ENCODE measurements around the gene EXD3.
"Not testable (repeated sequence)": the region's sequence is repeated elsewhere in the genome, so short reads cannot be mapped to it uniquely, and the experiment has no call there.

EXD3 gene

DNA sequence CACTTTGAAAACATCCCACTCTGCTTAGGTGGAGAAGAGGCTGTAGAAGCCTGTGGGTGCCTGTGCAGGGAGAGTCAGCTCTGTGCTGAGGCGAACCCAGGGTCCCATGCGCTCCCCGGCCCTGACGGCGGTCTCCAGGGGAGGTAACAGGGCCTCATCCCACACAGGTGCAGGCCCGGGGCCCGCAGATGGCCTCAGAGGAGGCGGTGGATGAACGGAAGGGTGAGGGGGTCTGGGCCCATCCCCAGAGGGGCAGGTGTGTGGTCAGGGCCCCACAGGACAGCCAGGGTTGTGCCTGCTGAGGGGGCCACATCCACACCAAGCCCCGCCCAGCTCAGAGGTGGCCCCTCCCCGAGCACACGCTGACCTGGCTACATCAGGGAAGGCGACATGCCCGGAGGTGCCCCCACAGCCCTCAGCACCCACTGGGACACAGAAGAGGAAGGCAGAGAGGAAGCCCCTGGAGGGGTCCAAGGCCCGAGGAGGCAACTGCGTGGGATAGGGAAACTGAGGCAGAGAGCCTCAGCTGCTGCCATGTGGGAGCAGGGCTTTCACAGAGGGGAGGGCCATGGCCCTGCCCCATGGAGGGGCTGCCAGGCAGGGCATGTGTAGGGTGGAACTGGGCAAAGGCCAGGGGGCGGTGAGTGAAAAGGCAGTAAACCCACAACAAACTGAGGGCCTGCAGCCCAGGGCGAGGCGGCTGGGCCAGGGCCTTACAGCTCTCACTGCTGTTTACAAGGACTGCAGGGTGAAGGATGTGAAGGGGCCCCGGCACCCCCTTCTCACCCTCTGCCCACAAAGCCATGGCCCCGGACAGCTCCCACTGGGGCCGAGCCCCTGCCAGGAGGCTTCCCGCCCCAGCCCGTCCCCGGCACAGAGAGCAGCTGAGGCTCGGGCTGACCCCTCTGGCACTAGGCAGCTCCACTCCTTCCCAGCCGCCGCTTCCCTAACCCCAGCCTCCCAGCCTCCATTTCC lies 29.5 kb downstream of the EXD3 start:
- no peak for DNase-seq (ENCODE audit: low read depth in 3 of 3)

DNA sequence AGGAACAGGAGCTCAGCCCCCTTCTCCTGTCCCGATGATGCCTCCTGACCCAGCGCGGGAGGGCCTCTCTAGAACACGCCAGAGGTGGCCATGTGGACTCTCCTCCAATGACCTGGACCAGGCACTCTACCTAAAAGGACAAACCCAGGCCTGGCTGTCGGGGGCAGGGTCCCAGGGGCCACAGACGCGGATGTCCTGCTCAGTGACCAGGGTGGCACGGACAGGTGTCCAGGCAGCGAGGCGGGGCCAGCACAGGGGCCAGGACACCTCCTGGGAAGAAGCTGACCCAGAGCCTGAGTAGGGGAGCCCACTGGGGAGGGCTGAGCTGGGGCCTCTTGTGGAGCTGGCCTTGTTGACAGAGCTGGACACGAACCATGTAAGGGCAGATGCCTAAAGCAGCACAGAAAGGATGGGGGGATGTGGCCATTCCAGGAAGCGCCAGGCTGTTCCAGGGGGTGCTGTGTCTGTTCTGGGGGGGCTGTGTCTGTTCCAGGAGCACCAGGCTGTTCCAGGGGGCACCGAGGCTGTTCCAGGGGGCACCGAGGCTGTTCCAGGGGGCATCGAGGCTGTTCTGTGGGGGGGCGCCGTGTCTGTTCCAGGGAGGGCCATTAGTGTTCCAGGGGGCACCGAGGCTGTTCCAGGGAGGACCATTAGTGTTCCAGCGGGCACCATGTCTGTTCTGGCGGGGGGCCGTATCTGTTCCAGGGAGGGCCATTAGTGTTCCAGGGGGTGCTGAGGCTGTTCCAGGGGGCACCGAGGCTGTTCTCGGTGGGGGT lies 30.5 kb downstream of the EXD3 start:
- DNase-seq (ENCODE audit: low read depth in 3 of 3): no peak

DNA sequence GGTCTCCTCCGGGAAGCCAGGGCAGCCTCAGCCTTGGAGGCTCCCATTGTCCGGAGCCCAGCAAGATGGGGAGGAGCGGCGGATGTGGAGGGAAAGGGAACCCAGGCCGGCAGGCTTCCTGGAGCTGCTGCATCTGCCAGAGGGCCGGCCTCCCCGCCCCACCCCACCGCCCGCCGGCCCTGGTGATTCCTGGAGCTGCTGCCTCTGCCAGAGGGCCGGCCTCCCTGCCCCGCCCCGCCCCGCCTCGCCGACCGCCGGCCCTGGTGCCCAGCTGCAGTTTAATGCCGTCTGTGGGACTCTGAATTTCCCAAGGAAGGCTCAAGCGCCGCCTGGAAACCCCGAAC lies 31.6 kb downstream of the EXD3 start:
- no peak for DNase-seq (ENCODE audit: low read depth in 3 of 3)

DNA sequence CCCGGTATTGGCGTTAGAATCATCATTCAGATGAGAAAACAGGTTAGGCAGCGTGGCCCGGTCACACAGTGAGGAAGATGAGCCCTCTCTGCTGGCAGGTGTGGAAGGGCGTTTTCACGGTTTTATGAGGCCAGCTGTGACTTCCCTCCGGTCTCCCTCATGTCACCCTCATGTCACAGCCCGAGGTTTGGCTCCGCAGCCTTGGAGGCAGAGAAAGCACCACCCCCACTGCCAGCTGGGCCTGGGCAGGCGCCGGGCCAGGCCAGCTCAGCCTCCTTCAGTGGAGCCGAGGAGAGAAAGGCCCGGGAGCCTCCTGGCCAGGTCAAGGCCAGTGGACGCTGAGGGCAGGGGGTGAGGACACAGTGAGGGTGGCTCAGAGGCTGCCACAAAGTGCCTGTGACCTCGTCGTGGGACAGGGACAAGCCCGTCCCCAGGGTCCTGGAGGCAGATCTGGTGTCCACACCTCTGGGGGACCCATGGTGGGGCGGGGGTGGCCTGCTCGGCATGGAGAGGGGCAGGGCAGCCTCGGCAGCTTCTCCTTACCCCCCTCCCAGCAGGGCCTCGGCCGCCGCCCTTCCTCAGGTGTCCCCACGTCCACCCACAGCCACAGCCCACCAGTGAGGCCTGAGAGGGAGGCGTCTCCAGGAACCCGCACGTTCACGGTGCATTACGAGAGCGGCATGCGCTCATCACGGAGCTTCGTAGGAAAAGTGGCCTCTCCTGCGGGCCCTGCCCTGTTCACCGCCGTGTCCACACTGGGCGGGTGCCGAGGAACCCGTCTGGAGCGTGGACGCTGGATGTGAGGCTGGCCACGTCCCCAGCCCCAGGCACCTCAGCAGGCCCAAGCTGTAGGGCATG lies 32.2 kb downstream of the EXD3 start:
- DNase-seq (ENCODE audit: low read depth in 3 of 3): no peak

DNA sequence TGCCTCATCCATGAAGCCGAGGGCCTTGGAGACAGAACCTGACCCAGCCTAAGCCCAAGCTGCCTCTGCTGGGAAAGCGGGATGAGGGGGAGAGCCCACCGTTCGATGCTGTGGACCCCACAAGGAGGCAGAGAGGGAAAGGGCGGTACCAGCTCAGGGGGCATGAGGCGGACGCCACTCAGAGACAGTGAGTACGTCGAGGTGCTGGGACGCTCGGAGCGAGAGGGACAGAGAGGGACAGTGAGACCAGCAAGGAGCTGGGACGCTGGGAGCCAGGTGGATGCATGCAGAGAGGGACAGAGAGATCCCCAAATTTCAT lies 33.6 kb downstream of the EXD3 start:
- DNase-seq (ENCODE audit: low read depth in 3 of 3): no peak

DNA sequence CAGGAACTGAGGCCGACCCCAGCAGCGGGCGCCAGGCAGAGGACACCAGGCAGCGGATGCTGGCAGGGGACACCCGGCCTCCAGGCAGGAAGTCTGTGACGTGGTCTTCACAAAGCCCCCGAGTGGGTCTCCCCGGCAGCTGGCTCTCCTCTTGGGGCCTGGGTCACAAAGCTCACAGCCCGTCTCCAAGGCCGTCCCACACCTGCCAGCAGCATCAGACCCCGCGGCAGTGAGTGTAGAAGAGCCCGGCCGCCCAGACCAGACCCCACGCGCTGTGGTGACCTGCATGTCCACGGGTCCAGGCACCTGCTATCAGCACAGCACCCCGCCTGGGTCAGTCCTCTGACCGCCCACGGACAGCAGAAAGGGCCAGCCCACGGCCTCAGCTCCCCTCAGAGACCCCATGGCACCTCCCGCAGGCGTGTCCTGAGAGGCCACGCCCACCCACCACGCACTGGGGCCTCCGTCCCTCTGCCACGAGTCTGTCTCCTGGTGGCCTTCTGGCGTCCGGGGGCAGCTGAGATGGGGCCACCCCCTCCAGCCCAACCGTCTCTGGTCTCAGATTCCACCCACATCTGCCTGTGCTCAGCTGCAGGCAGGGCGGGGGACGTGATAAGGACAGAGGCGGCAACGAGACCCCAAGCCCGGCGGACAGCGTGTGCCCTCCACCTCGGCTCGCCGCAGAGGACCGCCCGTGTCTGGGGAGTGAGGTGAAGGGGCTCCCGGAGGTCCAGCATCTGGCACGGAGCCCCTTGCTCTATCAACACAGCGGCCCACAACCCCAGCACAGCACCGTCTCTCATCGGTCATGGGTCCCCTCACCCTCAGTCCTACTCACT lies 34.2 kb downstream of the EXD3 start:
- DNase-seq (ENCODE audit: low read depth in 3 of 3): no peak

DNA sequence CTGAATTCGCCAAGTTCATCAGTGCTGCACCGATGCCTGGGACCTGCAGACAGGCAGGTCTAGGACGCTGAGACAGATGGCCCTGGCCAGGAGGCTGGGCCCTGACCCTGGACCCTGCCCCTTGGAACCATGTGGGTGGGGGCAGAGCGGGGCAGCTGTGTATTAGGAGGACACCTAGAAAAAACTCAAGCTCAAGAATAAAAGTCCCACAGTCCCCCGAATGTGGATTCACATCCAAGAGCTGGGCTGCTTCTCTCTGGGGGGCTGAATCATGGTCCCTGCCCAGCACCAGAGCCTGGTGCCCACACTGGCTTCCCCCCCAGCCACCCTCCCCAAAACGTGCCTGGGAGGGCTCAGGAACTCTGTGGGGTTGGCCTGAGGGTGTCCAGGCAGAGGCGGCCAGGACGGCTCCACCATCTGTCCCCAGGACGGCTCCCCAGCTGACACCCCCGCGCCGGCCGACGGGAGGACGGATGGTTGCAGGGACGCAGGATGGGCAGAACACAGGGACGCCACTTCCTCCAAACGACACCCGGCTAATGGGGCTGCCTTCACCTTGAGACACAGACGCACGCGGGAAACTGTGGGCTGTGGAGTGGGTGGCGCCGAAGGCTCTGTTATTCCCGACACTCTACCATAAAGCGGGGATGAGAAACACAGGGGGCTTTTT lies 34.9 kb downstream of the EXD3 start:
- DNase-seq (ENCODE audit: low read depth in 3 of 3): no peak

DNA sequence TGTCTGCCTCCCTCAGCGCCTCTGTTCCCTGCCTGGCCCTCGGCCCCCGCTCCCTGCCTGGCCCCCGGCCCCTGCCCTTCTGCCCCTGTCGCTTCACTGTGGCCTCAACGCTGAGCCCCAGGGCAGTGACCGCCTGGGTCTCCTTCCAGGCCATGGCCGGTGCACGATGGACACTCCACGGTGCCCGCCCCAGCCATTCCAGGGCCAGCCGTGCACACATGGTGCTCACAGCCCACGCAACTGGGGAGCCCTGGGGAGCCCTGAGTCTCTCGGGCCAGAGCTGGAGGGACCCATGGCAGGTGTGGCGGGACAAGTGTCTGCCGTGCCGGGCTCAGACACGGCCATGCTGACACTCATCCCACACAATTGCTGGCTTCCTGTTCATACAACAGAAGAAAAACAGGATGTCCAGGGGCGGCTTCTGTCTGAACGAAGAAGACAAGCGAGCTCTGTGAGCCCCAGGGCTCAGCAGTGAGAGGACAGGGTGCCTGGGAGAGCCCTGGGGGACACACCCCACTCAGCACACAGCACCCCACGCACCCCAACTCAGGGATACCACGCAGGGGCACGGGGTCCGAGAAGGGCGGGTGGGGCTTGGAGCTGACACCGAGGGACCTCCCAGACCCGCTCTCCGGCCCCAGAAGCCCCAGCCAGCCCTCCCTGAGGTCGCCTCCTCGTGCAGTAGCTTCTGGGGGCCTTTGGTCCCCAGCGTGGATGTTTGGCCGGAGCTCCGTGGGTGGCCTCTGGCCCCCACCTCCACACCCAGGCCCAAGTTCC lies 35.7 kb downstream of the EXD3 start:
- DNase-seq (ENCODE audit: low read depth in 3 of 3): peak in 2 of 3 donors; percentile 8 to 39

DNA sequence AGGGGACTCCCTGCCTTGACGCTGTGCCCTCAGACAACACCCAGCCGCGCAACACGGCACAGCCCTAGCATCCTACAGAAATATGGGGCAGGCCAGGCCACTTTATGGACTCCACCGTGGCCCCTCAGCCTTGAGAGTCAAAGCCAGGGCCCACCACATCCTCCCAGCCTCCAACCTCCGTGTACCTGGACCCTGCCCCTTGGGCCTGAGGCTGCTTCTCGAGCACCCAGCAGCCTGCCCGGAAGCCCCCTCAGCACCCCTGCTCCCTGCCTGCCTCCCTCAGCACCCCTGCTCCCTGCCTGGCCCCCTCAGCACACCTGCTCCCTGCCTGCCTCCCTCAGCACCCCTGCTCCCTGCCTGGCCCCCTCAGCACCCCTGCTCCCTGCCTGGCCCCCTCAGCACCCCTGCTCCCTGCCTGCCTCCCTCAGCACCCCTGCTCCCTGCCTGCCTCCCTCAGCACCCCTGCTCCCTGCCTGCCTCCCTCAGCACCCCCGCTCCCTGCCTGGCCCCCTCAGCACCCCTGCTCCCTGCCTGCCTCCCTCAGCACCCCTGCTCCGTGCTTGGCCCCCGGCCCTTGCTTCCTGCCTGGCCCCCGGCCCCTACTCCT lies 36.4 kb downstream of the EXD3 start:
- DNase-seq (ENCODE audit: low read depth in 3 of 3): not testable (repeated sequence)

DNA sequence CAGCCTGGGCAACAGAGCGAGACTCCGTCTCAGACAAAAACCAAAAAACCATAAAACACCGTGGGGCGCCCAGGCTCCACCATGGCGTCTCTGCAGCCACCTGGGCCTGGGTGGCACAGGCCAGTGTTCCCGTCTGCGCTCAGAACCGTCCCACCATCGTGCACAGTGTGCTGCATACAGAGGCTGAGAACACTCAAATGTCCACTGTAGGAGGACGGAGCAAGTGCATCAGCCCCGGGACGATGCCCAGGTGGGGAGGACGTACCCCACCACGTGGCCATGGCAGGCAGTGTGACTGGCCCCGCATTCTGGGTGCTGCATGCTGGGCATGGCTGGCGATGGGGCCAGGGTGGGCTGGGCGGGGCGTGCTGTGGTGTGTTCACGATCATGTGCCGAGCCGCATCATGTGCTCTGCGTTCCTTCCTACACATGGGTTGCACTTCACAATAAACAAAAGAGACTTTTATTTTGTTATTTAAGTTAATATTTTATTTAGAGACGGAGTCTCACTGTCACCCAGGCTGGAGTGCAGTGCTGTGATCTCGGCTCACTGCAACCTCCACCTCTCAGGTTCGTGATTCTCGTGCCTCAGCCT lies 37.8 kb downstream of the EXD3 start:
- no peak for DNase-seq (ENCODE audit: low read depth in 3 of 3)

DNA sequence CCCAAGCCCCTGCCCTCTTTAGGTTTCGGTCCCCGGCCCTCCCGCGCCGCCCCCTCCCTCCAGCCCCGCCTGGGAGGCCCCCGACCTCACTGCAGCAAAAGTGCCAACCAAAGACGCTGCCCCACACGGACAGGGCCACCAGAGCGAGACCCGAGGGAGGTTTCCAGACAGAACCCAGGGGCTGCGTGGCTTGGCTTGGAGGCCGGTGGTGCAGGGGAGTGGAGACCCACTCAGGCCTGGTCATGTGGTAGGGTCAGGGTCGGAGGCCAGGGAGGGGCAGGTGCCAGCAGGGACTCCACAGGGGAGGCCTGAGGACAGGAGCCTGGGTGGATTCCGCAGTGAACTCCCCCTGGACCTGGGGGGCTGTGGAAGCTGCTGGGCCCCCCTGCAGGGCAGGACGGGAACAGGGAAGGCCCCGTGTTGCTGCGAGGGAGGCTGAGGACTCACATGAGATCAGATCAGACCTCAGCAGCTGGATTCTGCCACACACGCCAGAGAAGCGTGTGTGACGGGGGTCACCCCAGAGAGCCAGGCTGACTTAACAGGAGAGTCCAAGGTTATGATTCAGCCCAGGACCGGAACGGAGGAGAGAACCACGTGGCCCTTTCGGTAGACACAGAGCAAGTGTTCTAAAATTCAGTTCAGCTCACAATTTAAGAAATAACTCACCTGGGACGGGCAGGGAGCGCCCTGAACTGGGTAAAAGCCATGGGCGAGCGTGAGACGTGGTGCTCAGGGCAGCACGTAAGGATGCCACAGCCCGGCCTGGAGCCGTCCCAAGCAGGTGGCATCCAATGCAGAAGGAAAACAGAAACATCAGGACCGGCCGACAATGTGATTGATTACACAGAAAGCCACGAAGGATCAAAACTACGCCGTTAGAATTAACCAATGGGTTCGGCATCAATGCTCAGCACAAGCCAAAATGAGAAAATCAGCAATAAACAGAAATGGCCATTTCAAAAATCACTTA lies 38.9 kb downstream of the EXD3 start:
- no peak for DNase-seq (ENCODE audit: low read depth in 3 of 3)

DNA sequence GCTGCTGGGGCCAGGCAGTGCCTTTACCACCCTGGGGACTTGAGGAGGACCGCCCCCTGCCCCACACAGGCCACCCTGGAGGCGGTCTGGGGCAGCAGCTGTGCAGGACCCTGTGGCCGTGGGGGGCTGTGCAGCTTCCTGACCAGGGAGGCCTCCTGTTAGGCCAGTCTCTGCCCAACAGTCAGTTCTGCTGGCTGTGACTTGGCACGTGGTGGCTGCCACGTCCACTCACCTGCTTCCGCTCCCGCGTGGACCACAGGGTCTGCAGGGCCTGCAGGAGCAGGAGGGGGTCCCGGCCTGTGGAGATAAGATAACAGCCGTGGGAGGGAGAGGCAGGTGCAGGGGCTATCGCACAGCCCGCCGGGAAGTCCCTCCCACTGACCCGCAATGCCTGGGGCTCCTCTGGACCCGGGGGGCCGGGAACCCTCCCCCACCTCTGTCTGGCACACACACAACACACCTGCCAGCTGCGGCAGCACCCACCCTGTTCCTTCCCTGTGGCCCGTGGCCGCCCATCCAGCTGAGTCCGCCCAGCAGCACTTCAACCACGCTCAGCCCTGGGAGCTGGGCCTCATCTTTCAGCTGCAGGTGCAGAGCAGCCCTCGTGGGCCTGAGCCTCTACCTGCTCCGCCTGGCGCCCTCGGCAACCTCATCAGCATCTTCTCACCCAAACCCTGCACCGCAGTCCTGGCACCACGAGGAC lies 39.7 kb downstream of the EXD3 start:
- no peak for DNase-seq (ENCODE audit: low read depth in 3 of 3)

DNA sequence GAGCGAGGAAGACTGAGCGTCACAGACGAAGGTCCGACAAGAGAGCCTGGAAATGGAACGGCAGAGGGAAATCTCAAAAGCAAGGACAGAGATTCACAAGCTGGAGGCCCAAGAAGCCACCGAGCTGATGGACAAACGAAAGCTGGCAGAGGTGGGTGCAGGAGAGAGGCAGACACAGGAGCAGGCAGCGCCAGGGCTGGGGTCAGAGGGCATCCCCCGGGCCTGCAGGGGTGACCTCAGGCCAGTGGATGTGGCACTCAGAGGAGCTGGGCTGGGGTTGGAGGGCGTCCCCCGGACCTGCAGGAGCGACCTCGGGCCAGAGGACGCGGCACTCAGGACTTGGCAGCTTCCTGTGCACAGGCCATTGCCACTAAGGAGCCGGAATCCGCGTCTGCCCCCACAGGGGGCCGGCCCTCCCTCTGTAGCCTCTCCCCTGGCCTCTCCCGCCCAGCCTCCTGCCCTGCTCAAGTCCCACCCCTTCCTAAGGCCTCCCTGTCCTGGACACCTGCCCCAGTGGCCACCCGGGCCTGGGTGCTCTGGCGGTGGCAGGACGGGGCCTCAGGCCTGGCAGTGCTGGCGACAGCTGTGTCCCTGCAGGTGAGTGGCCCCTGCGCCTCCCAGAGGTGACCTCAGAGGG lies 40.4 kb downstream of the EXD3 start:
- DNase-seq (ENCODE audit: low read depth in 3 of 3): no peak

DNA sequence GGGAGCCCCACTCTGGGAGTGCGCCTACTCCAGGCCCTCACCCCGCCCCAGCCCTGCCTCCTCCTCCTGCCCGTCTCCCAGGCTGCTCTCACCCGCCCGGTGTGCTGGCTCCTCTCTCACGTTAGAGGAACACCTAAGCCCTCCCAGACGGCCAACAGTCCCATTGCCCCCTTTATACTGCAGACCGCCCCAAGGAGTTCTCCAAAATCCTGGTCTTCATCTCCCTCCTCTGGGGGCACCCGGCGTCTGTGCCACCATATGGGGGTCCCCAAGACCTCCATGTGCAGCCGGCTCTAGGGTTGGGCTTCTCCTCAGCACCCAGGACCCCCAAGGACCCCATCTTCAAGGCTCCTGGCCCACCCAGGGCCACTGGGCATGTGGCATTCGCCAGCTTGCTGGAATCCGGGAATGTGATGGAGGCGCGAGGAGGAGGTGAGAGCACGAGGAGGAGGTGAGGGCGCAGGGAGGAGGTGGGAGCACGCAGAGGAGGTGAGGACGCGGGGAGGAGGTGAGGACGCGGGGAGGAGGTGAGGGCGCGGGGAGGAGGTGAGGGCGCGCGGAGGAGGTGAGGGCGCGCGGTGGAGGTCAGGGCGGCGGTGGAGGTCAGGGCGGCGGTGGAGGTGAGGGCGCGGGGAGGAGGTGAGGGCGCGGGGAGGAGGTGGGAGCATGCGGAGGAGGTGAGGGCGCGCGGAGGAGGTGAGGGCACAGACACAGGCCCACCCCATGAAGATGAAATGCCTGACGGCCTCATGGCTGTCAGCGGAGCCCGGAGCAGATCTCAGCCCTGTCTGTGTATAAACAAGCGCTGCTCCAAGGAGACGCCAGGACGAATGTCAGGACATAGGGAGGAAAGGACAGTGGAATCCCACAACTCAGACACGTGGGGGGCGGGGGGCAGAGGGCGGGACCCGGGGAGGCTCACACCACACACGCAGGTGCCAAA lies 41.2 kb downstream of the EXD3 start:
- DNase-seq (ENCODE audit: low read depth in 3 of 3): no peak

DNA sequence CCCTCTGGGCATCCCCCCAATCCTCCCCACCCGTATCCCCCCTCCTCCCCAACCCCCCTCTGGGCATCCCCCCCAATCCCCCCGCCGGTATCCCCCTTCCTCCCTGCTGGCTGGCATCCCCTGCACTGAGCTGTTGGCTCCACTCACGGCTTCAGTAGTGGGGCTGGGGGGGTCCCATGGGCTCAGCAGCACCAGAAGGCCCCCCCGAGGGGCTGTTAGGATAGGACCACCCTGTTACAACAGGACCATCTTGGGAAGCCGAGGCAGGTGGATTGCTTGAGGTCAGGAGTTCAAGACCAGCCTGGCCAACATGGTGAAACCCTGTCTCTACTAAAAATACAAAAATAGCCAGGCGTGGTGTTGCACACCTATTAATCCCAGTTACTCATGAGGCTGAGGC lies 42.4 kb downstream of the EXD3 start:
- DNase-seq (ENCODE audit: low read depth in 3 of 3): no peak

DNA sequence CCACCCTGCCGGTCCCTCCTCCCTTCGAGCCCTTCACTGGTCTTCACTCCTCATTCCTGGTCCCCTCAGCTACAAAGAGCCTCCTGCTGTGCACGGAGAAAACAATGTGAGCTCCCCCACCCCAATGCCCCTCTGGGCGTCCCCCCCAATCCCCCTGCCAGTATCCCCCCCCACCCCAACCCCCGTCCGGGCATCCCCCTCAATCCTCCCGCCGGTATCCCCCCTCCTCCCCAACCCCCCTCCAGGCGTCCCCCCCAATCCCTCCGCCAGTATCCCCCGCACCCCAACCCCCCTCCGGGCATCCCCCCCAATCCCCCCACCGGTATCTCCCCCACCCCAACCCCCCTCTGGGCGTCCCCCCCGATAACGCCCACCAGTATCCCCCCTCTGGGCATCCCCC lies 42.8 kb downstream of the EXD3 start:
- no peak for DNase-seq (ENCODE audit: low read depth in 3 of 3)
